Heart left ventricle (tissue), 16 donors: ENCODE results near the gene NUP188. TPM values are rescaled to one million over a fixed set of nuclear protein-coding genes. Genes with fewer than 3 reads are reported as not detected.

Experiments
- ATAC-seq, 4 donors: fragments of 200-7000 bp; cut with Tn5 transposase; one replicate each; pipeline ENCODE4 v1.9.1; 2020 to 2022; ENCODE audit warnings: moderate library complexity in 4 of 4, mild to moderate bottlenecking in 3 of 4, moderate number of reproducible peaks in 1 of 4
- DNase-seq, 5 donors: peaks; one replicate each; pipeline ENCODE4 v3.0.0-alpha.2; 2020
- H3K27ac ChIP-seq, 12 donors: fragments of 200-600 bp; sonication (generic) in 4 of 12; one replicate each; pipeline versions ENCODE4 v1.5.0 to v1.8.0; 2016 to 2022; ENCODE audit warnings: mild to moderate bottlenecking in 2 of 12
- H3K27me3 ChIP-seq, 9 donors: fragments of 200-600 bp; sonication (generic) in 2 of 9; one replicate each; pipeline versions ENCODE4 v1.5.1 to v1.8.0; 2016 to 2022; ENCODE audit warnings: mild to moderate bottlenecking in 3 of 9
- H3K36me3 ChIP-seq, 9 donors: fragments of 200-600 bp; sonication (generic) in 2 of 9; one replicate each; pipeline versions ENCODE4 v1.5.0 to v1.8.0; 2018 to 2022; ENCODE audit warnings: mild to moderate bottlenecking in 2 of 9
- H3K4me1 ChIP-seq, 12 donors: fragments of 200-600 bp; sonication (generic) in 4 of 12; one replicate each; pipeline versions ENCODE4 v1.5.0 to v1.8.0; 2016 to 2022; ENCODE audit warnings: mild to moderate bottlenecking in 3 of 12
- H3K4me3 ChIP-seq, 12 donors: fragments of 200-600 bp; sonication (generic) in 4 of 12; one replicate each; pipeline versions ENCODE4 v1.5.0 to v1.8.0; 2017 to 2022; ENCODE audit warnings: mild to moderate bottlenecking in 9 of 12, moderate library complexity in 4 of 12
- H3K9me3 ChIP-seq, 12 donors: fragments of 200-600 bp; sonication (generic) in 4 of 12; one replicate each; pipeline versions ENCODE4 v1.5.0 to v1.8.0; 2016 to 2022; ENCODE audit warnings: mild to moderate bottlenecking in 1 of 12
- CTCF ChIP-seq, 12 donors: fragments of 200-600 bp; sonication (generic) in 4 of 12; IDR thresholded peaks; one replicate each; pipeline versions ENCODE4 v1.5.0 to v1.8.0; 2018 to 2022; ENCODE audit warnings: antibody characterized with exemption in 12 of 12, mild to moderate bottlenecking in 5 of 12
- POLR2A ChIP-seq, 2 donors: fragments of 450-650 bp; IDR thresholded peaks; one replicate each; pipeline ENCODE4 v1.6.1; 2017; ENCODE audit warnings: antibody characterized with exemption in 2 of 2, mild to moderate bottlenecking in 2 of 2, moderate library complexity in 2 of 2
- WGBS, 4 donors: extraction: QIAGEN DNeasy Blood & Tissue Kit in 2 of 4; methylation state at CpG; one replicate each; pipeline versions ENCODE4 v1.1.5 to v1.1.7; 2013 to 2018; 5-methylcytosine and 5-hydroxymethylcytosine counted together
- intact Hi-C, 10 donors: fragments of 100-400 bp; cut with DNase I; formaldehyde crosslinking; loops; one replicate each; pipeline versions ENCODE4 v1.11.1 to v1.14.2; 2022
- polyA plus RNA-seq, 2 donors: library from polyadenylated mRNA; stranded (reverse); fragments of 200-250 nt; gene quantifications; one replicate each; pipeline ENCODE4 v1.2.3, GENCODE V29; 2013
- total RNA-seq, 9 donors: library from RNA; depleted of rRNA in 2 of 9; stranded (reverse); fragments of >200 nt in 2 of 9; fragmentation: NEBNext Ultra II Directional in 3 of 9; extraction: Animal tissue kit (Norgen Biotek cat#: 25700) in 3 of 9; gene quantifications; one replicate each; pipeline versions ENCODE4 v1.1.0 to v1.2.4, GENCODE V29; 2016 to 2023
- donor health status: ischemic (EF 13 %, LVEDD 7.1; RV severe dilation, severe dysfunction).
- donor health status: healthy with polysubstance abuse.
- donor health status: DM: no; HTN: yes; CAD: no.
- donor health status: DM: no; HTN: no; CAD: no.
- donor health status: ischemic (EF 25% LVEDD 6.9; RV normal size, moderate dysfunction).
- donor health status: ischemic (EF 25% LVEDD 5.7; RV mildly dilated, moderate dysfunction).
- donor health status: healthy.
- donor health status: DM: yes; HTN: yes; CAD: no.
- donor health status: ischemic (EF 35%, LVEDD 5.7; RV mildly dilated, moderate dysfunction).
- donor health status: nonischemic (EF 11% LVEDD 7.7; RV severe dilation, severe dysfunction).
- donor health status: DM: yes; HTN: yes; CAD: no.
- donor health status: PGD.
- donor health status: ischemic (EF 29% LVEDD 5.4; RV normal size, mild dysfunction).
- donor health status: nonischemic (EF 23%, LVEDD 6.1; RV moderate dilation, normal function).

Gene NUP188
- total and polyA plus RNA-seq, 11 donors, result 10.6 to 35.1 (median 22.6) TPM

GRCh38 chr9:128920381-128921058 is 27.0 kb upstream of the NUP188 start, which contains the start of gene PHYHD1:
Gene PHYHD1 (plus strand): TSS chr9:128920982. CDS start chr9:128922324, 1,342 bp downstream.
- ATAC-seq (peak; percentile 44 to 79 (median 74)), DNase-seq (peak in 4 of 5 donors; percentile 65 to 90 (median 84))
- whole genome bisulfite sequencing, 4 donors, result 32 to 54% (median 35%) methylated on average over 7 to 13 of the region's 13 CpGs
- TF ChIP-seq POLR2A (IDR thresholded peaks at IDR 0.05) (no peak), CTCF (IDR thresholded peaks at IDR 0.05) (no peak)
- Histone ChIP-seq H3K9me3 (no peaks in the 10 kb centered on the region), H3K27ac (peak within 1 kb of the TSS; percentile 62 to 91 (median 86)), H3K36me3 (peaks cover 0 to 24% (median 17%) of the 10 kb centered on the region in 9 donors), H3K4me3 (peak within 1 kb of the TSS in 11 of 12 donors; percentile 26 to 72 (median 63)), H3K27me3 (no peaks in the 10 kb centered on the region), H3K4me1 (peaks cover 16 to 68% (median 51%) of the 10 kb centered on the region in 12 donors)
- intact Hi-C loops, result loop anchor here in 3 of 10 donors (5.0 kb wide), 1 partner anchor 38 kb away; the partner anchor contains the start of genes KYAT1 (in 3 of the 3) and LRRC8A (in 3 of the 3)

GRCh38 chr9:128921881-128922763 is 25.4 kb upstream of the NUP188 start:
- TF ChIP-seq CTCF (IDR thresholded peaks at IDR 0.05) (peak in 3 of 12 donors; percentile 9 to 20 (median 17)), POLR2A (IDR thresholded peaks at IDR 0.05) (no peak)
- 8 to 19% (median 14%) methylated on average over 31 to 32 of the region's 32 CpGs for WGBS, 4 donors

GRCh38 chr9:128923493-128923883 is 24.0 kb upstream of the NUP188 start:
- Histone ChIP-seq H3K9me3 (no peaks in the 10 kb centered on the region), H3K36me3 (no peaks in the 10 kb centered on the region), H3K27me3 (no peaks in the 10 kb centered on the region), H3K27ac (no peak overlapping the region), H3K4me3 (no peak overlapping the region), H3K4me1 (peaks cover 6 to 51% (median 34%) of the 10 kb centered on the region in 12 donors)
- ATAC-seq (no peak), DNase-seq (no peak)
- intact Hi-C loops, result loop anchor here in 4 of 10 donors (2.0 to 5.0 kb wide), 2 partner anchors 41 kb away; partner anchors contain the start of genes LRRC8A (in 4 of the 4) and KYAT1 (in 3 of the 4)
- WGBS, 4 donors, result 91 to 96% (median 95%) methylated on average over 6 of the region's 6 CpGs
- no peak for TF ChIP-seq POLR2A (IDR thresholded peaks at IDR 0.05)
- TF ChIP-seq CTCF (IDR thresholded peaks at IDR 0.05), result no peak

More at GRCh38 chr9:128921881-128922763, 25.4 kb upstream of the NUP188 start:
- H3K27me3 ChIP-seq, result no peaks in the 10 kb centered on the region
- no peaks in the 10 kb centered on the region for H3K9me3 ChIP-seq
- DNase-seq, result peak; percentile 59 to 79 (median 65)
- intact Hi-C loops, result loop anchor here in 4 of 10 donors (2.0 to 5.0 kb wide), 2 partner anchors 39 to 40 kb away; partner anchors contain the start of genes LRRC8A (in 4 of the 4) and KYAT1 (in 3 of the 4)
- peaks cover 6 to 52% (median 35%) of the 10 kb centered on the region in 12 donors for H3K4me1 ChIP-seq
- ATAC-seq, result peak; percentile 25 to 73 (median 64)
- peaks cover 0 to 11% (median 7%) of the 10 kb centered on the region in 9 donors for H3K36me3 ChIP-seq
- peak overlapping the region; percentile 62 to 91 (median 86) for H3K27ac ChIP-seq
- peak overlapping the region; percentile 13 to 72 (median 62) for H3K4me3 ChIP-seq
